ENCODE data around the gene ATG16L1. TPM values are rescaled to one million over a fixed set of nuclear protein-coding genes. Genes with fewer than 3 reads are reported as not detected.

ATG16L1 gene
- total and polyA plus RNA-seq, 9 of the 15 experiments (the other 6 are each of a cell fraction or from before 2014, with no cell fraction given), result 6.4 to 21.3 (median 17.2) TPM

- TF ChIP-seq MLX (CRISPR knock-in tag; conservative IDR thresholded peaks at IDR 0.05) (no peak), HDAC2 (IDR thresholded peaks at IDR 0.05) (0 out of 2 replicates have a peak, but pooled peaks have one; percentile 94), CBX3 (IDR thresholded peaks at IDR 0.05; ENCODE audit: borderline replicate concordance in 1 of 2, low read length in 2 of 2) (peak in 1 of 2 experiments; percentile 7; a peak in 1 of 3 replicates), LCOR (CRISPR knock-in tag; IDR thresholded peaks at IDR 0.05) (peak; percentile 92), ELK1 (CRISPR knock-in tag; IDR thresholded peaks at IDR 0.05) (no peak), ZBTB11 (CRISPR knock-in tag; IDR thresholded peaks at IDR 0.05) (peak in 1 of 3 experiments; percentile 74; a peak in 2 of 6 replicates), OTX1 (CRISPR knock-in tag; IDR thresholded peaks at IDR 0.05) (no peak), ETV6 (IDR thresholded peaks at IDR 0.05; ENCODE audit: borderline replicate concordance in 1 of 2, low read depth in 2 of 2, low read length in 1 of 2) (0 out of 4 replicates have a peak, but pooled peaks of 1 of the 2 experiments have one; percentile 52), ETV6 (CRISPR knock-in tag; IDR thresholded peaks at IDR 0.05; ENCODE audit: borderline replicate concordance) (no peak), ETV1 (tag; conservative IDR thresholded peaks at IDR 0.05; ENCODE audit: low read depth) (peak; percentile 96), GMEB1 (CRISPR knock-in tag; IDR thresholded peaks at IDR 0.05) (peak; percentile 48), JUND (IDR thresholded peaks at IDR 0.05; ENCODE audit: borderline replicate concordance, low read depth, low read length) (peak; percentile 65; the same call in 1 of the 2 replicates), JUND (tag; IDR thresholded peaks at IDR 0.05; ENCODE audit: borderline replicate concordance, low read depth, low read length) (peak; percentile 9; the same call in 1 of the 3 replicates), MAZ (CRISPR knock-in tag; conservative IDR thresholded peaks at IDR 0.05 in 1 of 2, IDR thresholded peaks at IDR 0.05 in 1 of 2) (peak; percentile 51 to 57; a peak in 3 of 4 replicates), NONO (IDR thresholded peaks at IDR 0.05; ENCODE audit: low read depth in 2 of 2, low read length in 1 of 2) (no peak), CHD1 (IDR thresholded peaks at IDR 0.05; ENCODE audit: low read length) (no peak), XRCC3 (IDR thresholded peaks at IDR 0.05) (no peak), SMARCB1 (IDR thresholded peaks at IDR 0.05; ENCODE audit: insufficient read length, low read depth) (no peak)
These were observed at the start of gene ATG16L1 (continued) for GRCh38 chr2:233251306-233252116.

Measured in K562 (cell line).